Peyer's patch (tissue), 4 donors: ENCODE data around the gene RPS15. TPM values are rescaled to one million over a fixed set of nuclear protein-coding genes. Genes with fewer than 3 reads are reported as not detected.

ENCODE experiments used
- DNase-seq, 3 donors: peaks; one replicate each; pipeline ENCODE4 v3.0.0-alpha.2; 2017 to 2019
- H3K27ac ChIP-seq, 4 donors: fragments of 200-600 bp; sonication (generic); one replicate each; pipeline ENCODE4 v1.5.1; 2016 to 2019
- H3K27me3 ChIP-seq, 2 donors: fragments of 200-600 bp; sonication (generic); one replicate each; pipeline ENCODE4 v1.5.1; 2019
- H3K36me3 ChIP-seq, 3 donors: fragments of 200-600 bp; sonication (generic); one replicate each; pipeline ENCODE4 v1.5.1; 2016 to 2019
- H3K4me1 ChIP-seq, 4 donors: fragments of 200-600 bp; sonication (generic); one replicate each; pipeline ENCODE4 v1.5.1; 2016 to 2019
- H3K4me3 ChIP-seq, 4 donors: fragments of 200-600 bp; sonication (generic); 1 replicate in 3 of 4; 2 replicates in 1 of 4; pipeline ENCODE4 v1.5.1; 2016 to 2019; ENCODE audit warnings: mild to moderate bottlenecking in 1 of 4
- H3K9me3 ChIP-seq, 4 donors: fragments of 200-600 bp; sonication (generic); one replicate each; pipeline ENCODE4 v1.5.1; 2016 to 2019; ENCODE audit warnings: mild to moderate bottlenecking in 1 of 4
- POLR2A ChIP-seq, 2 donors: fragments of 450-650 bp; IDR thresholded peaks; one replicate each; pipeline ENCODE4 v1.5.1; 2017; ENCODE audit warnings: antibody characterized with exemption in 2 of 2, mild to moderate bottlenecking in 2 of 2, moderate library complexity in 2 of 2
- total RNA-seq, 4 donors: library from RNA; depleted of rRNA; stranded (reverse); fragments of >200 nt; gene quantifications; one replicate each; pipeline ENCODE4 v1.1.0, GENCODE V29; 2016
- TF ChIP-seq, protein P1 (sequence below), 6 experiments: fragments of 450-650 bp in 4 of 6; fragments of 200-600 bp in 2 of 6; sonication (generic) in 1 of 6; IDR thresholded peaks; one replicate each; pipeline ENCODE4 v1.5.1; 2017 to 2019; ENCODE audit warnings: antibody characterized with exemption in 6 of 6, mild to moderate bottlenecking in 3 of 6, moderate library complexity in 1 of 6

Gene RPS15
- total RNA-seq, 4 donors from 2014 or later: 1,044 to 1,915 (median 1,354) TPM

DNA sequence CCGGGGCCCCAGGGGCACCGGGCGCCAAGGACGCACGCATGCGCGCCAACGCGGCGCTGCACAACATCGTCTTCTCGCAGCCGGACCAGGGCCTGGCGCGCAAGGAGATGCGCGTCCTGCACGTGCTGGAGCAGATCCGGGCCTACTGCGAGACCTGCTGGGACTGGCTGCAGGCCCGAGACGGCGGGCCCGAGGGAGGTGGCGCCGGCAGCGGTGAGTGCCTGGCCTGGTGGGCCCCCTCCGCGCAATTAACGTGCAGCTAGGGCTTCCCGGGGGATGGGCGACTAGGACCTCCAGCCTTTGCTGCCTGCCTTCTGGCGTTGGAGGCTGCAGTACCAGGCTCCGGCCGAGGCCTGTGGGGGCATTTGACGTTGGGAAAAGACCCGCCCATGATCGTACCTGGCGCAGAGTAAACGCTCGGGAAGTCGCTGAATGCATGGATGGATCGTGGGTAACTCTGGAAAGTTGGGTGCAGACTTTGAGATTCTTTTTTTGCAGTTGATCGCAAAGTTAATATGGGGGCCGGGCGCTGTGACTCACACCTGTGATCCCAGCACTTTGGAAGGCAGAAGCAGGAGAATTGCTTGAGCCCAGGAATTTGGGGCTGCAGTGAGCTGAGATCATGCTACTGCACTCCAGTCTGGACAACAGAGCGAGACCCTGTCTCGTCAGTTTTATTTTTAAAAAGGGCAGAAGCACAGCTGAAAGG lies 19.0 kb downstream of the RPS15 start:
- Histone ChIP-seq H3K27me3 (peaks cover 0 to 42% of the 10 kb centered on the region in 2 donors), H3K36me3 (no peaks in the 10 kb centered on the region), H3K27ac (no peak overlapping the region), H3K4me3 (no peak overlapping the region), H3K4me1 (peaks cover 0 to 23% (median 9%) of the 10 kb centered on the region in 4 donors), H3K9me3 (peaks cover 0 to 6% (median 0%) of the 10 kb centered on the region in 4 donors)
- TF ChIP-seq, protein P1, sequence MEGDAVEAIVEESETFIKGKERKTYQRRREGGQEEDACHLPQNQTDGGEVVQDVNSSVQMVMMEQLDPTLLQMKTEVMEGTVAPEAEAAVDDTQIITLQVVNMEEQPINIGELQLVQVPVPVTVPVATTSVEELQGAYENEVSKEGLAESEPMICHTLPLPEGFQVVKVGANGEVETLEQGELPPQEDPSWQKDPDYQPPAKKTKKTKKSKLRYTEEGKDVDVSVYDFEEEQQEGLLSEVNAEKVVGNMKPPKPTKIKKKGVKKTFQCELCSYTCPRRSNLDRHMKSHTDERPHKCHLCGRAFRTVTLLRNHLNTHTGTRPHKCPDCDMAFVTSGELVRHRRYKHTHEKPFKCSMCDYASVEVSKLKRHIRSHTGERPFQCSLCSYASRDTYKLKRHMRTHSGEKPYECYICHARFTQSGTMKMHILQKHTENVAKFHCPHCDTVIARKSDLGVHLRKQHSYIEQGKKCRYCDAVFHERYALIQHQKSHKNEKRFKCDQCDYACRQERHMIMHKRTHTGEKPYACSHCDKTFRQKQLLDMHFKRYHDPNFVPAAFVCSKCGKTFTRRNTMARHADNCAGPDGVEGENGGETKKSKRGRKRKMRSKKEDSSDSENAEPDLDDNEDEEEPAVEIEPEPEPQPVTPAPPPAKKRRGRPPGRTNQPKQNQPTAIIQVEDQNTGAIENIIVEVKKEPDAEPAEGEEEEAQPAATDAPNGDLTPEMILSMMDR (IDR thresholded peaks at IDR 0.05): no peak
- TF ChIP-seq POLR2A (IDR thresholded peaks at IDR 0.05): no peak
- DNase-seq: no peak

DNA sequence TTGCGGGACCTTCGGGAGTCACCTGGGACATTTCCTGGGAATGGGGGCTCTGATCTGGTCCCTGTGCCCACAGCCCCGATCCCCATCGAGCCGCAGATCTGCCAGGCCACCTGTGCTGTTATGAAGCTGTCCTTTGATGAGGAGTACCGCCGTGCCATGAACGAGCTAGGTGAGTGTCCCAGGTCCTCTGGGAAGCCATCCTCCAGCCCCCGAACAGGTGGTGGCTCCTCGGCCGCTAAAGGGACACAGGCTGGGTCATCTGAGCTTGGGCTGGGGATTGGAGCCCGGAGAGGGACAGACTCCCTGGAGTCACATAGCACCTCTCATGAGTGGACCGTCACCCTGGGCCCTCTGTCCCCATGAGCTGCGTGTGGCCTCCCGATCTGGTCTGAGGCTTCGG lies 19.7 kb downstream of the RPS15 start:
- Histone ChIP-seq H3K27me3 (peaks cover 0 to 36% of the 10 kb centered on the region in 2 donors), H3K4me1 (peaks cover 0 to 22% (median 9%) of the 10 kb centered on the region in 4 donors), H3K27ac (no peak overlapping the region), H3K4me3 (no peak overlapping the region), H3K9me3 (peaks cover 0 to 6% (median 0%) of the 10 kb centered on the region in 4 donors), H3K36me3 (no peaks in the 10 kb centered on the region)
- TF ChIP-seq, protein P1 (IDR thresholded peaks at IDR 0.05): no peak
- TF ChIP-seq POLR2A (IDR thresholded peaks at IDR 0.05): no peak
- DNase-seq: no peak

DNA sequence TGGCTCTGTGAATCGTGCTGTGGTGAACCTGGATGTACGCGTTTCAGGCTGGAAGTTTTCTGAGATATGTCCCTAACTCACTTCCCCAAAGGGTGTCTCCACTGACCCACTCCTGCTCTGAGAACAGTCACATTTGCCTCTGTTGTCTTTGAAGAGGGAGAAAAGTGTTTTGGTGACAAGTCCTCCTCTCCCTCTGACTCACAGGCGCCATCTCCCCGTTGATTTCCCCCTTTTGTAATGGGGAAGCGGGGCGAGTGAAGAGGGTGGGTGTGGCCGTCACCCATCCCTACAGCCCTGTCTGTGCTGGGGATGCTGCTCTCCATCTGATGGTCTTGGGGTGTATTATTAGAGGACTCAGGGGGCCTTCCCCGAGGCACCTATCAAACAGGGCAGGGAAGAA lies 21.3 kb downstream of the RPS15 start:
- H3K27ac ChIP-seq: no peak overlapping the region
- no peak for TF ChIP-seq POLR2A (IDR thresholded peaks at IDR 0.05)
- H3K9me3 ChIP-seq: peaks cover 0 to 6% (median 0%) of the 10 kb centered on the region in 4 donors
- peaks cover 0 to 12% (median 9%) of the 10 kb centered on the region in 4 donors for H3K4me1 ChIP-seq
- DNase-seq: no peak
- peaks cover 0 to 27% of the 10 kb centered on the region in 2 donors for H3K27me3 ChIP-seq
- H3K36me3 ChIP-seq: no peaks in the 10 kb centered on the region
- H3K4me3 ChIP-seq: no peak overlapping the region

DNA sequence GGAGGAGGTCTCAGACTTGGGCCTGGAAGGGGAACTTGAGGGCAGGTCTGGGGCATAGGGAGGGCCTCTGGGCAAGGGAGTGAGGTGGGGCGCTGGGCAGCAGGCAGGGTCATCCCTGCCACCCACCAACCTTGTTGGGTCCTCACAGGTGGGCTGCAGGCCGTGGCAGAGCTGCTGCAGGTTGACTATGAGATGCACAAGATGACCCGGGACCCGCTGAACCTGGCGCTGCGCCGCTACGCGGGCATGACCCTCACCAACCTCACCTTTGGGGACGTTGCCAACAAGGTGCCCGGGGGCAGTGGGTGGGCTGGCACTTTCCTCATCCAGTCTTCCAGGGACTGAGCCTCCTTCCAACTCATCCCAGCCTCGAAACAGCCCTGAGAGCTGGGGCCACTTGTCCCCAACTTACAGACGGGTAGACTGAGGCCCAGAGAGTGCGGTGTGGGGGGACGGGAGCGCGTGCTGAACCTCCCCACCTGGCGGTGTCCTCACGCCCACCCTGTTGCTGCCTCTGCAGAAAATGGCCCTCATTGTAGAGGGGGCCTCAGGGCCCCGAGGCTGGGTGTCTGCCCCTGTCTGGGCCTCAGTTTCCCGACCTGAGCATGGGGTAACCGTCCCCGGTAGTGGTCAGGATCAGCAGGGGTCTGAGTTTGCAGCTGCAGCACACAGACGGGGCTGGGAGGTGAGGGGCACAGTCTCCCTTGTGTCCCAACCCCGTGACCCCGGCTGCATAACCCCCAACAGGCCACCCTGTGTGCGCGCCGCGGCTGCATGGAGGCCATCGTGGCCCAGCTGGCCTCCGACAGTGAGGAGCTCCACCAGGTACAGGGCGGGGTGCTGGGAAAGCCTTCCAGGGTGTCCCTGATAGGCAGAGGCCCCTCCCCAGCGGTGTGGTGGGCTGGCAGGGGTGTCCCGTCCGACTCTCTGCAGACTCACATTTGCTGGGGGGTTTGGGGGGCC lies 22.1 kb downstream of the RPS15 start:
- Histone ChIP-seq H3K27me3 (peaks cover 0 to 22% of the 10 kb centered on the region in 2 donors), H3K9me3 (peaks cover 0 to 5% (median 0%) of the 10 kb centered on the region in 4 donors), H3K4me1 (peaks cover 0 to 13% (median 4%) of the 10 kb centered on the region in 4 donors), H3K4me3 (no peak overlapping the region), H3K27ac (no peak overlapping the region), H3K36me3 (no peaks in the 10 kb centered on the region)
- TF ChIP-seq, protein P1 (IDR thresholded peaks at IDR 0.05): no peak
- TF ChIP-seq POLR2A (IDR thresholded peaks at IDR 0.05): no peak
- no peak for DNase-seq

DNA sequence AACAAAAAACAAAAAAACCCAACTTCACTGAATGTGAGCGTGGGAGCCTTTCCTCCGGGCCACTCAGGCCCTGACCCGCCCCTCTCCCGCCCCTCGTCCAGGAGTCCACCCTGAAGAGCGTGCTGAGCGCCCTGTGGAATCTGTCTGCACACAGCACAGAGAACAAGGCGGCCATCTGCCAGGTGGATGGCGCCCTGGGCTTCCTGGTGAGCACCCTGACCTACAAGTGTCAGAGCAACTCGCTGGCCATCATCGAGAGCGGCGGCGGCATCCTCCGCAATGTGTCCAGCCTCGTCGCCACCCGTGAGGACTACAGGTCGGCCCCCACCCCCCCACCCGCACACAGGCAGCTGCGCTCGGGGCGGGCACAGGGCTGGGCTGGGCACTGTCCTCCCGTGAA lies 23.7 kb downstream of the RPS15 start:
- peaks cover 0 to 17% of the 10 kb centered on the region in 2 donors for H3K27me3 ChIP-seq
- peaks cover 0 to 18% (median 8%) of the 10 kb centered on the region in 4 donors for H3K4me1 ChIP-seq
- H3K36me3 ChIP-seq: no peaks in the 10 kb centered on the region
- no peaks in the 10 kb centered on the region for H3K9me3 ChIP-seq
- H3K4me3 ChIP-seq: no peak overlapping the region
- DNase-seq: no peak
- no peak overlapping the region for H3K27ac ChIP-seq
- TF ChIP-seq POLR2A (IDR thresholded peaks at IDR 0.05): no peak
- TF ChIP-seq, protein P1 (IDR thresholded peaks at IDR 0.05): no peak
